ENCODE results near the gene BMAL2. TPM values are rescaled to one million over a fixed set of nuclear protein-coding genes. Genes with fewer than 3 reads are reported as not detected.

The BMAL2 gene
- total and polyA plus RNA-seq, 2 experiments from 2014 or later: 5.5 to 18.2 TPM

DNA sequence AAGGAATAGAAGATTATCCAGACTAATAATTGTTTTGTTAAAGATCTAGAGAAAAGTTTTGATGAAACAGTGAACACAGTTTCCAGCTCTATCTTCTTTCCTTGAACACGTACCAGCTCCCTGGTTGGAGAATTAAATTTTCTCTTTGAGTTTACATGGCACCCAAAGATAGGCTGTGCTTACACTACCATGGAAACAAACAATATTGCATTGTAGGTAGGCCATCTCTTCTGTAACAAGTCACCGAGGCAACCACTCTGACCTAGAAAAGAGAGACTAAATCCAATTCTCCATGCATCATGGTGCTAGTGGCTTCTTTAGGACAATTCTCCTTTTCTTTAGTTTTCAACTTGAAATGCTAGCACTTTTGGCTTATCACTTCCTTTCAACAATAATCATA is 9.9 kb downstream of the BMAL2 start:
- Mint-ChIP-seq H3K4me3 (no peak overlapping the region), H3K4me1 (peaks cover 38% of the 10 kb centered on the region), H3K27me3 (ENCODE audit: insufficient read depth, low read depth, poor library complexity) (peaks cover 3% of the 10 kb centered on the region), H3K9me3 (no peaks in the 10 kb centered on the region), H3K27ac (no peak overlapping the region), H3K36me3 (ENCODE audit: low read depth) (no peaks in the 10 kb centered on the region)
- Histone ChIP-seq H3K4me3 (no peak overlapping the region), H2AFZ (no peak overlapping the region), H3K27me3 (ENCODE audit: insufficient read depth) (no peaks in the 10 kb centered on the region), H3K4me1 (ENCODE audit: insufficient read depth) (peaks cover 25% of the 10 kb centered on the region), H3K9me2 (ENCODE audit: insufficient read depth) (no peaks in the 10 kb centered on the region; the same call in 1 of the 2 replicates), H3K79me2 (replicated peaks; ENCODE audit: insufficient read depth) (peaks cover 73% of the 10 kb centered on the region), H3K27ac (ENCODE audit: low read depth) (no peak overlapping the region), H4K20me1 (replicated peaks; ENCODE audit: insufficient read depth) (peaks cover 10% of the 10 kb centered on the region; the same call in 1 of the 2 replicates), H3F3A (replicated peaks; ENCODE audit: low read depth) (no peaks in the 10 kb centered on the region), H3K36me3 (ENCODE audit: insufficient read depth) (no peaks in the 10 kb centered on the region), H3K4me2 (no peak overlapping the region)
- ATAC-seq: no peak
- TF ChIP-seq JUNB (IDR thresholded peaks at IDR 0.05; ENCODE audit: unreplicated experiment): no peak
- no peak for TF ChIP-seq POLR2AphosphoS5 (IDR thresholded peaks at IDR 0.05; ENCODE audit: low read depth)
- no peak for TF ChIP-seq ZNF462 (CRISPR knock-in tag; IDR thresholded peaks at IDR 0.05)
- TF ChIP-seq CREB1 (CRISPR knock-in tag; IDR thresholded peaks at IDR 0.05; ENCODE audit: low read depth): no peak
- TF ChIP-seq, protein P1, sequence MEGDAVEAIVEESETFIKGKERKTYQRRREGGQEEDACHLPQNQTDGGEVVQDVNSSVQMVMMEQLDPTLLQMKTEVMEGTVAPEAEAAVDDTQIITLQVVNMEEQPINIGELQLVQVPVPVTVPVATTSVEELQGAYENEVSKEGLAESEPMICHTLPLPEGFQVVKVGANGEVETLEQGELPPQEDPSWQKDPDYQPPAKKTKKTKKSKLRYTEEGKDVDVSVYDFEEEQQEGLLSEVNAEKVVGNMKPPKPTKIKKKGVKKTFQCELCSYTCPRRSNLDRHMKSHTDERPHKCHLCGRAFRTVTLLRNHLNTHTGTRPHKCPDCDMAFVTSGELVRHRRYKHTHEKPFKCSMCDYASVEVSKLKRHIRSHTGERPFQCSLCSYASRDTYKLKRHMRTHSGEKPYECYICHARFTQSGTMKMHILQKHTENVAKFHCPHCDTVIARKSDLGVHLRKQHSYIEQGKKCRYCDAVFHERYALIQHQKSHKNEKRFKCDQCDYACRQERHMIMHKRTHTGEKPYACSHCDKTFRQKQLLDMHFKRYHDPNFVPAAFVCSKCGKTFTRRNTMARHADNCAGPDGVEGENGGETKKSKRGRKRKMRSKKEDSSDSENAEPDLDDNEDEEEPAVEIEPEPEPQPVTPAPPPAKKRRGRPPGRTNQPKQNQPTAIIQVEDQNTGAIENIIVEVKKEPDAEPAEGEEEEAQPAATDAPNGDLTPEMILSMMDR (conservative IDR thresholded peaks at IDR 0.05; ENCODE audit: low read depth in 2 of 2): no peak
- no peak for TF ChIP-seq EZH2 (IDR thresholded peaks at IDR 0.05; ENCODE audit: low read depth, unreplicated experiment)
- no peak for TF ChIP-seq EZH2phosphoT487 (IDR thresholded peaks at IDR 0.05; ENCODE audit: unreplicated experiment)
- no peak for TF ChIP-seq ZNF331 (CRISPR knock-in tag; IDR thresholded peaks at IDR 0.05; ENCODE audit: low read depth)
- no peak for TF ChIP-seq NANOG (IDR thresholded peaks at IDR 0.05; ENCODE audit: borderline replicate concordance)
- TF ChIP-seq, protein P2, sequence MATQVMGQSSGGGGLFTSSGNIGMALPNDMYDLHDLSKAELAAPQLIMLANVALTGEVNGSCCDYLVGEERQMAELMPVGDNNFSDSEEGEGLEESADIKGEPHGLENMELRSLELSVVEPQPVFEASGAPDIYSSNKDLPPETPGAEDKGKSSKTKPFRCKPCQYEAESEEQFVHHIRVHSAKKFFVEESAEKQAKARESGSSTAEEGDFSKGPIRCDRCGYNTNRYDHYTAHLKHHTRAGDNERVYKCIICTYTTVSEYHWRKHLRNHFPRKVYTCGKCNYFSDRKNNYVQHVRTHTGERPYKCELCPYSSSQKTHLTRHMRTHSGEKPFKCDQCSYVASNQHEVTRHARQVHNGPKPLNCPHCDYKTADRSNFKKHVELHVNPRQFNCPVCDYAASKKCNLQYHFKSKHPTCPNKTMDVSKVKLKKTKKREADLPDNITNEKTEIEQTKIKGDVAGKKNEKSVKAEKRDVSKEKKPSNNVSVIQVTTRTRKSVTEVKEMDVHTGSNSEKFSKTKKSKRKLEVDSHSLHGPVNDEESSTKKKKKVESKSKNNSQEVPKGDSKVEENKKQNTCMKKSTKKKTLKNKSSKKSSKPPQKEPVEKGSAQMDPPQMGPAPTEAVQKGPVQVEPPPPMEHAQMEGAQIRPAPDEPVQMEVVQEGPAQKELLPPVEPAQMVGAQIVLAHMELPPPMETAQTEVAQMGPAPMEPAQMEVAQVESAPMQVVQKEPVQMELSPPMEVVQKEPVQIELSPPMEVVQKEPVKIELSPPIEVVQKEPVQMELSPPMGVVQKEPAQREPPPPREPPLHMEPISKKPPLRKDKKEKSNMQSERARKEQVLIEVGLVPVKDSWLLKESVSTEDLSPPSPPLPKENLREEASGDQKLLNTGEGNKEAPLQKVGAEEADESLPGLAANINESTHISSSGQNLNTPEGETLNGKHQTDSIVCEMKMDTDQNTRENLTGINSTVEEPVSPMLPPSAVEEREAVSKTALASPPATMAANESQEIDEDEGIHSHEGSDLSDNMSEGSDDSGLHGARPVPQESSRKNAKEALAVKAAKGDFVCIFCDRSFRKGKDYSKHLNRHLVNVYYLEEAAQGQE (IDR thresholded peaks at IDR 0.05; ENCODE audit: unreplicated experiment): no peak
- TF ChIP-seq STAT1 (IDR thresholded peaks at IDR 0.05; ENCODE audit: unreplicated experiment): no peak
- TF ChIP-seq ETS1 (IDR thresholded peaks at IDR 0.05): no peak
- no peak for TF ChIP-seq ZNF114 (CRISPR knock-in tag; IDR thresholded peaks at IDR 0.05)
- no peak for DNase-seq (ENCODE audit: low spot score)
